DMS114 treated with DMSO at 0.1 percent for 48 hours (cell line): ENCODE measurements around the gene TTC31.
"Not testable (repeated sequence)": the region's sequence is repeated elsewhere in the genome, so short reads cannot be mapped to it uniquely, and the experiment has no call there.

Source experiments
- DNase-seq: peaks from one replicate; lab custom pipeline; 2025; ENCODE audit not compliant: unreplicated experiment; lab: John Stamatoyannopoulos, UW

Gene TTC31

DNA sequence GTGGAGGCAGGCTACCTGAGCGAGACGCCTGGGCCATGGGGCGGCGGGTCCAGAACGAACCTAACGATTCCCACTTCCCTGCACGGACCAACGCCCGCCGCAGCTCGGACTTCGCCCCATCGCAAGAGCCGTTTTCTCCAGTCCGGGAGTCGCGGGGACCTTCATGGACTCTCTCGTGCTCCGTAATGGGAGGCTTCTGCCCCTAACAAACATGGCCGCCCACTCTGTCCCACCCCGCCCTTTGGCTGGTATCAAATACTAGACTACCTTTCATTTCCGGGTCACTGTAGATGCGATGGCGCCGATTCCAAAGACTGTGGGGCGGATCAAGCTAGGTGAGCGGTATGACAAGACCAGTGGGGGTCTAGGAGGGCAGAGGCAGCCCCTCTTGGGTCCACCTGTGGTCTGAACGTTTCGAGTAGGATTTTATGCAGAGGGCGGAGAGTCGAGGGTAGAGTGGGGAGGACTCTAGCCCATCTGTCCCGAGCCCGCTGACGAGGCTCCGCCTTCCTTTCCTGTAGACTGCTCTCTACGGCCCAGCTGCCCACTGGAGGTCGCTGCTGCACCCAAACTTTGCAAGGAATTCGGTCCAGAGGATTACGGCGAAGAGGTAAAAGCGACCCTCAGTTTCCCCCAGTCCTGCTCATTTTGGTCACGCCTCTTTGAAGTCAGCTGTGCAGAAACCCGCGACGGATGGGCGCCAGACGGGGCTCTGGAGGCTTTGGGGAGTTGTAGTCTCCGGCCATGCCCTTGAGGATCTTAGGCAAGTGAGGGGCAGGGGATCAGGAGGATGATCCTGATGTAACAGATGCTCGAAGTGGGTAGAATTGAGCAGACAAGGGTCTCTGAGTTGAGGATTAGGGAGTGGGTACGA, at the start of gene TTC31, which contains the start of gene CCDC142:
Gene TTC31 (plus strand): TSS at position 281 of the 874 bp plus-strand sequence. CDS start 15 bp downstream, at position 296.
Gene CCDC142 (minus strand): TSS at position 198 of the 874 bp plus-strand sequence. CDS start 161 bp downstream, at position 37.
- peak; percentile 98 for DNase-seq

DNA sequence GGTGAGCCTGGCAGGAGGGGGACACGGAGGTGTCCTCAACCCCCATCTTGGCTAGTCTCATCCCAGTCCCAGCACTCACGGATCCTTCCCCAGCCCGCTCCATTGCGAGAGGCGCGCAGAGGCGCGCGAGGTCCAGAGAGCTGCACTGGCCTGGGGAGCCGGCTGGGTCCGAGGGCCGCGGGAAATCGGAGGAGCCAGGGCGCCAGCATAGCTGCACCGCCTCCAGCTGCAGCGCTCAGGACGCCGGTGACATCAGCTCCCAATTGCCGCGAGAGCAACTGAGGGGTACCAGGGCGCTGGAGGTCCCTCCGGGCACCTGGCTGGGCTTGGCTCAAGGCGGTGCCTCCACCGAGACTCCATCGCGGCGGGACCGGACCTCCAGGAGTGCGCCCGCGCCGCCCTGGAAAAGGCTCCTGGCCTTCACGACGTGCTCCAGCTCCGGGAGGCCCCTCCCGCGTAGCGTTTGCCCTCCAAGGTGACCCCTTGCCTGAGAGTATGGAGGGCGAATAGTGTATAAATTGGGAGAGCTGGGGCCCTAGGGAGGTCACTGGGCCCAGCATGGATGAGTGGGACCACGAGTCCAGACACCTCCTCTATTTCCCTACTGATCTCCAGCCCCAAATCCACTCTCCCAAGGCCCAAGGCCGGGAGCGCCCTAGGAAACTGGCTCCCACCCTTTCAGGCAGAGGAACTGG, 46.6 kb upstream of the TTC31 start:
- no peak for DNase-seq

DNA sequence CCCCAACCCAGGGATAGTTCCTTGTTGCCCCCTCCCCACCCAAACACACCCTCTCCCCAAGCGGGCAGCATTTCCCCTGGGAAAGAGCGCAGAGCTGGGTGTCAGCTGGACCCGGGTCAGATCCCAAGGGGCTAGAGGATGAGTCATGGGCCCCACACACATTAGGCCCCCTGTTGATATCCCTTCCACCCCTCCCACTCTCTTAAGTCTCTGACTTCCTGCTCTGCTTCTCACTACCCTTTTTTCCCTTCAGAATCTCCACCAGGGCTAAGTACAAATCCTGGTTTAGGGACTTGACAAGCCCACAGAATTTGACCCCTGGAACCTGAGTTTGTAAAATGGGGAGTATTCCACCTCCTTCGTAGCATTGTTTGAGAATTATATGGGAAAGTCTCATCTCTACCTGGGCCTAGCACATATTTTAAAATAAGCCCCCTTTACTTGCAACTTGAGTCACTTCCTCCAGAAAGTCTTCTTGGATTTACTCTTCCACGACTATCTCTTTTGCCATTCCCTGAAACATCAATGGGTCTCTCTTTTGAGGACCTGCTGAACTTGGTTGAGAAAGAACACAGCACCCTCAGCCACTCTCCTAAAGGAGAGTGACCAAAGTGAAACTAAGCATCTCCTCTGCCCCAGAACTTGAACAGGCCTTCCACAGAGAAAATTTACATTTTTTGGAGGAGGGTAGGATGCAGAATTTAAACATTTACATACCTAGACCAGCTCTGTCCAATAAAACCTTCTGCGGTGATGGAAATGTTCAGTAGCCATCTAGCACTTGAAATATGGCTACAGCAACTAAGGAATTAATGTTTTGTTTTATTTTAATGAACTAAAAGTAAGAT, 45.8 kb upstream of the TTC31 start:
- DNase-seq = no peak

DNA sequence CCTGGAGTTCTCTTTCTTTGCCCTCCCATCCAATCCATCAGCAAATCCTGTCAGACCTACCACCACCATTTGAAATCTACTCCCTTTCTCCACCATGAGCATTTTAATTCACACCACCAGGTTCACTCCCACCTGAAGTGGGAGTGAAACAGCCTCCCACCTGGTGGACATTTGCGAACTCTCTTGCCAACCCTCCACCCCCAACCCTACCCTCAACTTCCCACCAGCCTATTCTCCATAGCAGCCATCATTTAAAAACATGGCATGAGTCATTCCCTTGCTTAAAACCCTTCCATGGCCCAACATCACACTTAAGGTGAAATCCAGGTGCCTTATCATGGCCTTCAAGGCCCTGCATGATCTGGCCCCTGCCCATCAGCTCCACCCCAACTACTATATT, 44.6 kb upstream of the TTC31 start:
- no peak for DNase-seq

DNA sequence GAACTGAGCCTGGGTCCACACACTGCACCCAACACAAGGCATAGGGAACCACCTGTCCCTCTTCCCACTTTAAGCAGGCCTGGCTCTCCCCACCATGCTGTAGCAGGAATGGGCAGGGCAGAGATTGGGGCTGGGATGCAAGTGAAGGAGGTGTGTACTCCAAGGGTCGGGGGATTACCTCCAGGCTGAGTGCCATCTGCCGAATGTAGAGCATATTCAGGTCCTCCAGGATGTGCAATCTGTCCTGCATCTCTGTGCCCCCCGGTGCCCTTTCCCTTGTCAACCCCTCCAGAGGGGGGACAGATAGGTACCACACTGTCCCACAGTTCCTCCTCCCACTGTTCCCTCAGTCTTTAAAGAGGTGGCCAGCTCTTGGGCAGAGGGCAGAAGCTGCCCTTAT, 43.5 kb upstream of the TTC31 start:
- DNase-seq = no peak

DNA sequence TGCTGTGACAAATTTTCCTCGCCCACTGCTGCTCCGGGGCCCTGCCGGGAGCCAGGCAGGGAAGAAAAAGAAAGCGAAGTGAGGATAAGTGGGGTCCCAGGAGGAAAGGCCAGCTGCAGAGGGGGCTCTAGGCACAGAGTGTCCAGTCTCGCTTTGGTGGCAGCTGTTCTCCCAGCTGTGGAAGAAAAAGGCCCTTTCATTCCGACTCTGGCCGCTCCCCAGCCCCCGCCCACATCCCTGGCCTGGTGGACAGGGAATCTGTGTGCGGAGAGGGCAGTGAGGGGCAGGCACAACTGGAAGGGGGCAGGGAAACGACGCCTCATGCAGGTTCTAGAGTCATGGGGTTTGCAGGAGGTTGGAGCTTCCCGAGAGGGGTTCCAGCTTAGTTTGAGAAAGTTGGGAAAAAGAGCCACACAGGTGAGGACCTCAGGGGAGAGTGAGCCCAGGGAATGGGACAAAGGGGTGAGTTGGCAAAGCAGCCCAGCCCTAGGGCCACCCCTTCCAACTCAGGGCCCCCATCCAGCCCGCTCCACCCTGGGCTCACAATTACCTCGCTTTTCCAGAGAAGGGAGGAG, 43.0 kb upstream of the TTC31 start:
- no peak for DNase-seq

DNA sequence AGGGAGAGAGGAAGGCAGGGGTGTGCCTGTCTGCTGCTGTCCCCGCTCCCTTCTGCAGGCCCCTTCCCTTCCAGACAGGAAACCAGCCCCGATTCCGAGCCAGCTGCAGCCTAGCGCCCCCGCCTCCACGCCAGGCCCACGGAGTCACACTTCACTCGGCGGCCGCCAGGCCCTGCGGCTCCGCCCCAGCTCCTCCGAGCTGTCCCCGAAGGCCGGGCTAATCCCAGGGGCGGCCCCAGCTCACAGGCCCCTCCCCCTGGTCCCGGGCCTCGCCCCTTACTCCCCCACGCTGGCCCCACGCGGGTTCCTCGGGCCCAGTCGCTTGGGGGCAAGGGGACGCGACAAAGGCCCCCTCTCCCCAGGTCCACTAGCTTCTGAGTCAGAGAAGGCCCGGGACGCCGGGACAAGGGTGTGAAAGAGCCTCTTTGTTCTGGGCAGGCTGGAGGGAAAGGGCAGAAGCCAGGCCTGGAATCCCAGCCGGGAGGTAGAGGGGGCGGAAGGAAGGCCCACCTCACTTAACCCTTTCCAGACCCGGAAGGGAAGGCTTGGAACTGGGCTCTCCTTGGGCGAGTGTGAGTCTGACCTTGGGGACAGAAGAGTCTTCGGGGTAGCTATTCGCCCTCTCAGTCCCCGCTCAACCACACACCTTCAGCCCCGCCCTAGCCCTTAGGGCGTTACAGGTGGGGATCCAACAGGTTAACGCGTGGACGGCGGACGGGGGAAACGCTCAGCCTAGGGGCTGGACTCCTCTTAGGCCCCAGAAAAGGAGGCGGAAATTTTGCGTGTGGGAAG, 42.3 kb upstream of the TTC31 start:
- DNase-seq = peak; percentile 72

DNA sequence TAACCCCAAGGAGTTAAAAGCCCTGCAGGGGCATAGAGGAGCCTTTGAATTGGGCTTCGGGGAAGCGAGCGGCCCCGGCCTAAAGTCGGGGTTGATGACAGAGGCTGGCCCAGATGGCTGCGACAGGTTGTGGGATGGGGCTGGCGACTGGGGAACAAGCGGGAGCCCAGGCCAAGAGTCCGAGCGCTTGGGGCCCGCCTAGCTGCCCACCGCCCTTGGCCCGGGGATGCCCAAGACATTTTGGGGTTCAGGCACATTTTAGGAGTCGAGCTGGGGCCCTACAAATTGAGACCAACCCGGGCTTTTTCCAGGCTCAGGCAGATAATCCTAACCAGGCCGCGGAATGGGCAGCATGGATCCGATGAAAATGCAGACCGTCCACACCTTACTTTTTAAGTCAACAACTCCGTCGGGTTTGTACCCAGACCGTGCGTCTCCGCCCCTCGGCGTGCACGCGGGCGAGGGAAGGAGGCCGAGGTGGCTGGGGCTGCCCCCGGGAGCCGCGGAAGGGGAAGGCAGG, 41.7 kb upstream of the TTC31 start:
- DNase-seq = no peak

DNA sequence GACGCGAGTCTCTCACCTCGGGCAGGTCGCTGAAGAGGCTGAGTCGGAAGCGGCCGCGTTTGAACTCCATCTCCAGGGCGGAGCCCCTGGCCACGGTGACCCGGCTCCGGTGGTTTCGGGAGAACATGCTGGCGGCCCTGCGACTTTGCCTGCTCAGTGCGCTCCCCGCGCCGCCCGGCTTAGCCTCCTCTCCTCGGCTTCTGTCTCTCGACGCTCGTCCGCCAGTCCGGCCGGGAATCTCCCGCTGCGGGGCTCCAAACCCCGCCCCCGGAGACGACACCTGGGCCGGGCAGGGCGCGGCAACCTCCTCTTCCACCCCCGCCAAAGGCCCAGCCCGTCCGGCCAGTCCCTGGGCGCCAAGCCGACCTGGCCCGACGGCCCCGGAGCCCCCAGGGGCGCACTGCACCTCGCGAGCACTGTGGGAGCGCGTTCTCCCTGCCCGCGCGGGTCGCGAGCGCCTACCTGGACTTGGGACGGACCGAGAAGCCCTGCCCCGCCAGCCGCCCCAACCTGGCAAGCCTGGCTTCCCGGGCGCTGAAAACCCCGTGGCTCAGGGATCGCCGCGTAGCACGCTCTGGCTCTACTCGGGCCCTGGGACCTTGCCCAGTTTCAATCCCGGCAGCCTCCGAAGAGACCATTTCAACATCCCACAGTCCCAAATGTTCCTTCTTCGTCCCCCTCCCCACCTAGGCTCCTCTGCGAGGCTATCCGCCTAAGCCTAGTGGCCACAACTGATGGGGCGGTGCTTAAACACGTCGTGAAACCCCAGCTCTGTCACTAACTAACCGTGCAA, 41.0 kb upstream of the TTC31 start, which contains the start of gene RTKN:
Gene RTKN (minus strand): TSS at position 248 of the 793 bp plus-strand sequence. CDS start 121 bp downstream, at position 127.
- no peak for DNase-seq

DNA sequence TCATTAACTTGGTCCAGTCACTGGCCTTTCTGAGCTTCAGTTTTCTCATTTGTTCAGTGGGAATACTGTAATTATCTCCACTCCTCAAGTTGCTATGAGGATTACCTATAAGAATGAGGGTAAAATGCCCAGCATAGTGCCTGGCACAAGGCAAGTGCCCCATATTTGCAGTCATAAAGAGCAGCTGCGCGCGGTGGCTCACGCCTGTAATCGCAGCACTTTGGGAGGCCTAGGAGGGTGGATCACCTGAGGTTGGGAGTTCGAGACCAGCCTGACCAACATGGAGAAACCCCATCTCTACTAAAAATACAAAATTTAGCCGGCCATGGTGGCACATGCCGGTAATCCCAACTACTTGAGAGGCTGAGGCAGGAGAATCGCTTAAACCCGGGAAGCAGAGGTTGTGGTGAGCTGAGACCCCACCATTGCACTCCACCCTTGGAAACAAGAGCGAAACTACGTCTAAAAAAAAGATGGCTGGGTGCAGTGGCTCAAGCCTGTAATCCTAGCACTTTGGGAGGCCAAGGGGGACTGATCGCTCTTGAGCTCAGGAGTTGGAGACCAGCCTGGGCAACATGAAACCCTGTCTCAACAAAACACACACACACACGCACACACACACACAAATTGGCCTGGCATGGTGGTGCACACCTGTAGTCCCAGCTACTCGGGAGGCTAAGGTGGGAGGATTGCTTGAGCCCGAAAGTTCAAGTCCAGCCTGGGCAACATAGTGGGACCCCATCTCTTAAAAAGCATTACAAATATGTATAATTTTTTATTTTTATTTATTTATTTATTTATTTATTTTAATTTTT, 40.2 kb upstream of the TTC31 start:
- DNase-seq = not testable (repeated sequence)

DNA sequence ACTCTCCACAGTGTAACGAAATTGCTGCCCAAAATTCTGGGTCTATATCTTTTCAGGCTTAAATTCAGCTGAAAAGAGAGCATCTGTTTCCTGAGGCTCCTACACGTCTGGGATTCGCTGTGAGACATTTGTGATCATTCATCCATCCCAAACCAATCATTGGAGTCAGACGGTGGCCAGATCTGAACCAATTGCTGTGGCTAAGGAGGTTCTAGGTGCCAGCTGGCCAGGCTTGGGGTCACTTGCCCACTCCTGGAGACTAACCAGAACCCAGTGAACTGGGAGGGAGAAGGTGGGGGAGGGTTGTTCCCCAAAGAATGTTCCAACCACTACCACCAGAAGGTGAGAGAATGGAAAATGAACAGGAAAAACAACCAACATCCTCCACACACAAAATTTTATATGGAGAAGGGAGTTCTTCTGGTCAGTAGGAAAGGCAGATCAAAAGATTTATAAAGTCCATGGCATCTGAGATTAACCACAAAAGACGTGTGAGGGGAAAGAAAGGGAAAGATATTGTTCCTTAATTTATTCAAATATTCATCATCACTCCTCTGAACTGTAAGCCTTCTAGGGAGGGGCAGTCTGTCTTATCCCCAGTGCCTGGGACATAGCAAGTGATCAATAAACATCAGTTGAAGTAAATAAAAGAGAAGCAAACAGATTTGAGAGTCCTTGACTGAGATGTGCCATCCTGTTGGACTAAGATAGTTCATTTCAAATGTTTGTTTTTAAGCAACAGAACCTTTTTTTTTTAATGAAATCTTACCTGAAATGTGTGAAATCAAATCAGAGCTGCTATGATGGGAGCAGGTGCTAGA, 38.2 kb upstream of the TTC31 start:
- DNase-seq = no peak

DNA sequence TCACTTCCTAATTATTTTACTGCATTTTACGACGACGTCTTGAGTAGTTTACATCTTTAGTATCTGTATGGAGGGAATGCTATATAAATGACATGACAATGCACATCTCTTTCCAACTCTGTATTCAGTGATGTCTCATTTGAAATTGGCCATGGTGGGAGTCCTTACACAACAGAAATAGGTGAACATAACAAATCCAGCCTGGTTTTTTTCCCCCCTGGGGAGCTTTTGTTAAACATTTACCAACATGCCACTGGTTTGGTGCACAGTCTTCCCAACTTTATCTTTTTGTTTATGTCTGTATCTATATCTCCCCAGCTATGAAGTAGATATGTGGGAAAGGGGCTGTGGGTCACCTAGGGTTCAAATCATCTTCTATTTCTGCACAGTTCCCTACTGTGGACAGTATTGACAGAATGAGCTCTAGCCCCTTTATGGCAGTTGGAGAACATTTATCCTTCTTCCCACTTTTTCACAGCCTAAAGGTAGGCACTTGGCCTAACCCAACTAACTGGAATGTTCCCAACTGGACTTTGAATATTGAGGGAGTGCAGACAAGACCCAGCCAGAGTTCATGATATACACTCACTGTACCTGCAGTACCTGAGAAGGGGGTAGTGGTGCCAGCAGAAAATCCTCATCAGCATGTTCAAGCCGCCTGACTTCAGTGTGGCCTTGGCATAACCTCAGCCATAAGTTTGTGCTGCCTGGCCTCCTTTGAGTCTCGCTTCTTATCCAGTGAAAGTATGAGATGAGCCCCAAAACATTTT, 35.5 kb upstream of the TTC31 start:
- DNase-seq = no peak

DNA sequence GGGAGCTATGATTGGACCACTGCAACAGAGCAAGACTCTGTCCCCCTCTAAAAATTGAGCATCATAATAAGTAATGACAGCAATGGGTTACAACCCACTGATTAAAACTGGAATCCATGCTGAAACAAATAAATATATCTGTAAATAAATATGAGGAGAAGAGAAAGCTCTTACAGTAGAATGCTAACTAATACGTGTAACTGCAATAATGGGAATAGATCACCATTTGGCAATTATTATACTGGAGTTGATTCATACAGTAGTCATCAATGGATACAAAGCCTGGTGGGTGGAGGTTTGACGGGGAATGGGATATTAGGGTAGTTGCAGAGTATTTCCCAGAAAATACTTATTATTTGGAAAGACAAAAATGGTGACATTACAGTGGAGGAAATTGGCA, 34.1 kb upstream of the TTC31 start:
- DNase-seq = no peak

DNA sequence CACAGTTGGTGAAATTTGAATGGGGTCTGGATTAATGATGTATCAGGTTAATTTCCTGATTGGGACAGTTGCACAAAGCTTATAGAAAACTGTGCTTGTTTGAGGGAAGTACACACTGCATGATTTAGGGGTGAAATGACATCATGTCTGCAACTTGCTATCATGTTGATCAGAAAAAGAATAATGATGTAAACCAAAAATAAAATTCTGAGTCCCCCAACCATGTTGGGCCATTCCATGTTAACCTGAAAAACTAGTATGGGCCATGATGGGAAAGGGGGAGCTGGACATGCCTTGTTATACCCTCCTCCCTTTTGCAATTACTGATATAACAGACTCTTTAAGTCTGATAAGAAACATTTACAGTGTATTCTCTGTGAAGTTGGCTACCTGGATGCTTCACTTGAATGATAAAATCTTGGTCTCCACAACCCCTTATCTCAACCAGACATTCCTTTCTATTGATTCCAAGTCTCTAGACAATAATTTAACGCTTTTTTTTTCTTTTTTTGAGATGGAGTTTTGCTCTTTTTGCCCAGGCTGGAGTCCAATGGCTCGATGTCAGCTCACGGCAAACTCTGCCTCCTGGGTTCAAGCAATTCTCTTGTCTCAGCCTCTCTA, 32.2 kb upstream of the TTC31 start:
- no peak for DNase-seq

DNA sequence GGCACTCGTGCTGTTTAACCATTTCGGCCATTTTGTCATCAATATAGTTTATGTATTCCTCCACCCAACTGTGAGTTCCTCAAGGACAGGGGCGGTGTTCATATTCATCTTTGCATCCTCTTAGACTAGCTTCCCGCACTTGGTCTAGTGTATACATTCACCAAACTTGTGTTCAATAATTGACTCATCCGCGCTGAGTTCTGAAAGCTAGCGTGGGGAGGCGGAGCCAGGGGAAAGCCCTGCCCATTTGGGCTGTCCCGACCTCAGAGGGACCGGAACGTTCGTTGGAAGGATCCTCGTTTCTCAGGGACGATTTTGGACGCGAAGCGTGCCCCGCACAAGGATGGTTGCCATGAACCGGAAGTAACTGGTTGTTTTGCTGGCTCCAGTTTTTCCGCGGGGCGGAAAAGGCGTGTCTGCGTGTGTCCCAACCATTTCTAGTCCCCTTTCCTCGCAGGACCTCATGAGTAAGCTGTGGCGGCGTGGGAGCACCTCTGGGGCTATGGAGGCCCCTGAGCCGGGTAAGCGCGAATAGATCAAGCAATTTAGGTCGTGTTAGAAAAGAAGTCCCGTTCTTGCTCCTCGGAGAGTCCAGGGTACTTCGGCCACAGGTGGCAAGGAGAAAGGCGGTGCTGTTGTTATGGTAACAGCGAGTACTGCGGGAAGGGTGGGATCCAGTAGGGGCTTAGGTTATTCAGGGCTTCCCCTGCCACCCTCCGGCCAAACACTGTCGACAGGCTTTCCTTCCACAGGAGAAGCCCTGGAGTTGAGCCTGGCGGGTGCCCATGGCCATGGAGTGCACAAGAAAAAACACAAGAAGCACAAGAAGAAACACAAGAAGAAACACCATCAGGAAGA, 28.0 kb upstream of the TTC31 start, which contains the start of gene INO80B:
Gene INO80B (plus strand): TSS at position 434 of the 858 bp plus-strand sequence. CDS start 30 bp downstream, at position 464.
- peak; percentile 96 for DNase-seq
